ENCODE measurements around the gene FKBP2. TPM values are rescaled to one million over a fixed set of nuclear protein-coding genes. Genes with fewer than 3 reads are reported as not detected.
A peak's percentile ranks its signal among the peaks of the same experiment; 100 is the strongest.

The FKBP2 gene
- total RNA-seq, 1 experiment from 2014 or later, result 57.2 TPM

GRCh38 chr11:64227405-64227956 is 13.4 kb upstream of the FKBP2 start (continued):
- no peak for TF ChIP-seq STAT6 (CRISPR knock-in tag; conservative IDR thresholded peaks at IDR 0.05; ENCODE audit: low read depth)

- ChIA-PET POLR2A (no interaction called here), CTCF (interaction anchor here (0.6 to 2.8 kb wide), 4 partner anchors 22 to 128 kb away, joined by 3 to 25 read pairs (median 3); partner anchors contain the start of gene PLCB3)
- H3K27ac Mint-ChIP-seq, result peak overlapping the region; percentile 80; the same call in 1 of the 2 replicates
- H3K36me3 Mint-ChIP-seq, result no peaks in the 10 kb centered on the region
- H3K4me3 Mint-ChIP-seq, result peak overlapping the region; percentile 82
- H3K27me3 Mint-ChIP-seq (ENCODE audit: low read depth), result peaks cover 16% of the 10 kb centered on the region
- H3K4me1 Mint-ChIP-seq, result peaks cover 40% of the 10 kb centered on the region
- H3K9me3 Mint-ChIP-seq, result no peaks in the 10 kb centered on the region
- TF ChIP-seq MYBL2 (CRISPR knock-in tag; IDR thresholded peaks at IDR 0.05) (no peak), ZMAT4 (CRISPR knock-in tag; IDR thresholded peaks at IDR 0.05) (no peak), ZSCAN18 (CRISPR knock-in tag; IDR thresholded peaks at IDR 0.05) (no peak), RELA (CRISPR knock-in tag; IDR thresholded peaks at IDR 0.05; ENCODE audit: borderline replicate concordance) (no peak), CREM (CRISPR knock-in tag; IDR thresholded peaks at IDR 0.05) (no peak), IRF1 (CRISPR knock-in tag; IDR thresholded peaks at IDR 0.05) (no peak), MAX (CRISPR knock-in tag; IDR thresholded peaks at IDR 0.05) (no peak), SP1 (CRISPR knock-in tag; conservative IDR thresholded peaks at IDR 0.05) (no peak), FOXK1 (CRISPR knock-in tag; IDR thresholded peaks at IDR 0.05) (no peak), NR3C1 (CRISPR knock-in tag; conservative IDR thresholded peaks at IDR 0.05; ENCODE audit: low read depth) (no peak), E2F4 (CRISPR knock-in tag; IDR thresholded peaks at IDR 0.05; ENCODE audit: borderline replicate concordance, low read depth) (no peak), TP53 (CRISPR knock-in tag; IDR thresholded peaks at IDR 0.05) (no peak)
- ATAC-seq (no peak), DNase-seq (ENCODE audit: low spot score) (no peak)
These were observed 11.7 kb upstream of the FKBP2 start for GRCh38 chr11:64229090-64229743.

GRCh38 chr11:64229744-64230170 is 11.1 kb upstream of the FKBP2 start:
- Mint-ChIP-seq H3K27ac (peak overlapping the region; percentile 80), H3K4me1 (peaks cover 39% of the 10 kb centered on the region), H3K9me3 (no peaks in the 10 kb centered on the region), H3K36me3 (no peaks in the 10 kb centered on the region), H3K27me3 (ENCODE audit: low read depth) (peaks cover 16% of the 10 kb centered on the region), H3K4me3 (peak overlapping the region; percentile 82)
- ATAC-seq, result no peak
- POLR2A ChIA-PET, result interaction anchor here (0.5 to 1.0 kb wide), 4 partner anchors 20 to 221 kb away, joined by 3 to 5 read pairs (median 3); partner anchors contain the start of genes PRDX5 and STIP1
- TF ChIP-seq TEAD1 (CRISPR knock-in tag; IDR thresholded peaks at IDR 0.05) (no peak), E2F1 (CRISPR knock-in tag; IDR thresholded peaks at IDR 0.05) (no peak), MYBL2 (CRISPR knock-in tag; IDR thresholded peaks at IDR 0.05) (0 out of 2 replicates have a peak, but pooled peaks have one; percentile 15)
- no peak for DNase-seq (ENCODE audit: low spot score)
- CTCF ChIA-PET, result interaction anchor here (0.6 to 2.8 kb wide), 3 partner anchors 21 to 127 kb away, joined by 3 to 25 read pairs (median 3); partner anchors contain the start of gene PLCB3

Measured in WTC11 (cell line).